IMR-90 (cell line): ENCODE results near the gene CLUH. TPM values are rescaled to one million over a fixed set of nuclear protein-coding genes. Genes with fewer than 3 reads are reported as not detected.

ENCODE experiments used
- ATAC-seq: fragments of 200-7000 bp; cut with Tn5 transposase; 2 replicates; pipeline ENCODE4 v1.9.1; 2020; ENCODE audit warnings: low read depth, mild to moderate bottlenecking, moderate library complexity
- BruUV-seq: library from RNA; stranded (reverse); fragments of 400-500 nt; replicated peaks from 2 replicates; lab custom pipeline; 2021; lab: Mats Ljungman, UMichigan
- CTCF ChIA-PET: fragments of 300-600 bp; formaldehyde crosslinking; extraction: SDS; loops from one replicate; lab custom pipeline; 2021; ENCODE audit warnings: antibody characterized with exemption; lab: Yijun Ruan, JAX
- POLR2A ChIA-PET: fragments of 300-600 bp; sonication (Branson Sonifier 250); formaldehyde crosslinking; loops from one replicate; lab custom pipeline; 2022; ENCODE audit warnings: antibody characterized with exemption; ENCODE audit not compliant: unreplicated experiment; lab: Charles Lee
- DNase-seq: peaks from one replicate; pipeline ENCODE4 v3.0.0; 2013
- H2AFZ ChIP-seq: replicated peaks from 2 replicates; pipeline ENCODE3; 2013; ENCODE audit warnings: low read length, mild to moderate bottlenecking; ENCODE audit not compliant: poor library complexity
- H2AK5ac ChIP-seq: 2 replicates; pipeline ENCODE4 v1.6.1; 2013; ENCODE audit warnings: low read depth, low read length, inconsistent platforms
- H2AK9ac ChIP-seq: replicated peaks from 2 replicates; pipeline ENCODE3; 2013; ENCODE audit warnings: mild to moderate bottlenecking, low read depth, low read length, moderate library complexity; ENCODE audit not compliant: poor library complexity
- H2BK120ac ChIP-seq: 2 replicates; pipeline ENCODE4 v1.6.1; 2013; ENCODE audit warnings: low read depth, low read length, inconsistent platforms
- H2BK15ac ChIP-seq: 3 replicates; pipeline ENCODE4 v1.6.1; 2013; ENCODE audit warnings: low read depth, low read length, inconsistent platforms
- H2BK20ac ChIP-seq: 2 replicates; pipeline ENCODE4 v1.6.1; 2013; ENCODE audit warnings: low read depth, mild to moderate bottlenecking, inconsistent platforms, low read length, moderate library complexity
- H2BK5ac ChIP-seq: 2 replicates; pipeline ENCODE4 v1.6.1; 2013; ENCODE audit warnings: mild to moderate bottlenecking, low read depth, low read length, inconsistent platforms; ENCODE audit not compliant: poor library complexity, severe bottlenecking
- H3K14ac ChIP-seq: replicated peaks from 2 replicates; pipeline ENCODE4 v1.6.1; 2013; ENCODE audit warnings: low read depth, low read length, inconsistent platforms
- H3K18ac ChIP-seq: 2 replicates; pipeline ENCODE4 v1.6.1; 2013; ENCODE audit warnings: low read depth, low read length, control low read depth
- H3K23ac ChIP-seq: 2 replicates; pipeline ENCODE4 v1.6.1; 2013; ENCODE audit warnings: low read depth, low read length, inconsistent platforms
- H3K27ac ChIP-seq: 2 replicates; pipeline ENCODE4 v1.5.1; 2013; ENCODE audit warnings: mild to moderate bottlenecking, control low read depth, low read length; ENCODE audit not compliant: insufficient read depth
- H3K27me3 ChIP-seq: 2 replicates; pipeline ENCODE4 v1.6.1; 2013; ENCODE audit warnings: low read length; ENCODE audit not compliant: control insufficient read depth, insufficient read depth
- H3K36me3 ChIP-seq: 2 replicates; pipeline ENCODE4 v1.6.1; 2013; ENCODE audit warnings: low read length, mixed read lengths; ENCODE audit not compliant: control insufficient read depth, insufficient read depth
- H3K4ac ChIP-seq: 2 replicates; pipeline ENCODE4 v1.6.1; 2013; ENCODE audit warnings: low read depth, low read length, inconsistent platforms
- H3K4me1 ChIP-seq: 2 replicates; pipeline ENCODE4 v1.6.1; 2013; ENCODE audit warnings: low read length, mixed read lengths; ENCODE audit not compliant: control insufficient read depth, insufficient read depth
- H3K4me2 ChIP-seq: 2 replicates; pipeline ENCODE4 v1.6.1; 2013; ENCODE audit warnings: low read depth, mild to moderate bottlenecking, control low read depth, low read length, moderate library complexity
- H3K4me3 ChIP-seq: 2 replicates; pipeline ENCODE4 v1.5.1; 2013; ENCODE audit warnings: low read depth, mild to moderate bottlenecking, control low read depth, low read length, moderate library complexity; ENCODE audit not compliant: insufficient read depth
- H3K56ac ChIP-seq: 2 replicates; pipeline ENCODE4 v1.6.1; 2013; ENCODE audit warnings: low read length, inconsistent platforms; ENCODE audit not compliant: insufficient read depth; ENCODE audit errors: extremely low read depth
- H3K79me1 ChIP-seq, 2 experiments: 2 replicates each; pipeline ENCODE4 v1.6.1; 2013; ENCODE audit warnings: low read length in 2 of 2, inconsistent platforms in 1 of 2, low read depth in 1 of 2
- H3K9ac ChIP-seq: 2 replicates; pipeline ENCODE4 v1.6.1; 2013; ENCODE audit warnings: low read depth, low read length, control low read depth
- H3K9me1 ChIP-seq: 2 replicates; pipeline ENCODE4 v1.6.1; 2013; ENCODE audit warnings: low read length, inconsistent platforms; ENCODE audit not compliant: insufficient read depth
- H3K9me3 ChIP-seq: 2 replicates; pipeline ENCODE4 v1.6.1; 2013; ENCODE audit warnings: low read length; ENCODE audit not compliant: control insufficient read depth, insufficient read depth
- H4K20me1 ChIP-seq: 2 replicates; pipeline ENCODE4 v1.6.1; 2013; ENCODE audit warnings: low read length, inconsistent platforms; ENCODE audit not compliant: insufficient read depth
- H4K5ac ChIP-seq: 2 replicates; pipeline ENCODE4 v1.6.1; 2013; ENCODE audit warnings: mild to moderate bottlenecking, low read depth, low read length, control low read depth
- H4K8ac ChIP-seq, 2 experiments: 2 replicates each; pipeline ENCODE4 v1.6.1; 2013; ENCODE audit warnings: low read depth in 2 of 2, low read length in 2 of 2, control low read depth in 1 of 2, inconsistent platforms in 1 of 2
- H4K91ac ChIP-seq: 2 replicates; pipeline ENCODE4 v1.6.1; 2013; ENCODE audit warnings: low read depth, low read length, inconsistent platforms; ENCODE audit not compliant: insufficient read depth
- FOS ChIP-seq: fragments of 150-350 bp; IDR thresholded peaks from 2 replicates; pipeline ENCODE4 v1.6.1; 2016; ENCODE audit warnings: low read depth, low read length
- MAZ ChIP-seq: IDR thresholded peaks from 2 replicates; pipeline ENCODE4 v1.6.1; 2012; ENCODE audit warnings: low read depth, mild to moderate bottlenecking, low read length, improper control_type of control experiment, moderate library complexity, borderline replicate concordance
- MXI1 ChIP-seq: IDR thresholded peaks from 2 replicates; pipeline ENCODE4 v1.6.1; 2012; ENCODE audit warnings: low read depth, mild to moderate bottlenecking, low read length, moderate library complexity, borderline replicate concordance
- NFE2L2 ChIP-seq: fragments of 150-350 bp; IDR thresholded peaks from 2 replicates; pipeline ENCODE4 v1.6.1; 2016; ENCODE audit warnings: low read depth, mild to moderate bottlenecking, low read length
- POLR2A ChIP-seq: IDR thresholded peaks from 2 replicates; pipeline ENCODE4 v1.6.1; 2012; ENCODE audit warnings: mild to moderate bottlenecking, low read depth, low read length
- WGBS, 2 experiments: methylation state at CpG; one replicate each; pipeline versions ENCODE4 v1.1.5 to v1.1.7; 2013; ENCODE audit warnings: missing lambda C conversion rate in 2 of 2; ENCODE audit not compliant: insufficient read length in 1 of 2; ENCODE audit errors: extremely low coverage in 2 of 2; 5-methylcytosine and 5-hydroxymethylcytosine counted together
- dilution Hi-C: fragments of 300-500 bp; cut with HindIII; formaldehyde crosslinking; loops from one replicate; pipeline ENCODE4 v1.14.3; 2018; ENCODE audit warnings: low sequenced_read_pairs; ENCODE audit not compliant: unreplicated experiment
- in situ Hi-C: fragments of 300-500 bp; cut with MboI; formaldehyde crosslinking; loops from 3 replicates; pipeline ENCODE4 v1.14.3; 2019; ENCODE audit warnings: low sequenced_read_pairs, inconsistent platforms, mixed read lengths
- intact Hi-C: fragments of 100-400 bp; cut with micrococcal nuclease; formaldehyde crosslinking; loops from 2 replicates; pipeline ENCODE4 v1.10.0; 2022
- polyA plus RNA-seq, 3 experiments: library from polyadenylated mRNA; depleted of rRNA; stranded (reverse); fragments of >200 nt; gene quantifications; 2 replicates each; pipeline ENCODE4 v1.2.3, GENCODE V29; 2012; ENCODE audit warnings: low replicate concordance in 1 of 3
- total RNA-seq: library from RNA; depleted of rRNA; stranded (reverse); fragments of >200 nt; gene quantifications from 2 replicates; pipeline ENCODE4 v1.2.3, GENCODE V29; 2012

CLUH gene
- total and polyA plus RNA-seq, 2 of the 4 experiments (the other 2 are of a cell fraction) = 12.9 to 42.0 TPM

DNA sequence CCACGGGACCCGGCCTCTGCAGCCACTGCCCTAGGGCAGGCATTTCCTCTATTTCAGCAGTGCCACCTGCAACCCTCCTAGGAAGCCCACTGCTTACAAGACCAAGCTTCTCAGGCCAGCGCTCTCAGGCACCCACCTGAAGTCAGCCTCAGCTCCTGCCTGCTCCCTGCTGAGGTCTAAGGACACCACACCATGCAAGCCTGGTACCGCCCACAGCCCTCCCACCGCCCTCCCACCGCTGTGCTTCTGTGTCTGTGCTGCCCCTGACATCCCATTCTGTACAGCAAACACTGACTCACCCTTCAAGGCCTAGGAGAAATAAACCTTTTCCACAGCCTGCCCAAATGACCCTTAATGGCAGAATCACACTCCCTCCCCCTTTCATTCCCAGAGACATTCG, 6.3 kb downstream of the CLUH start:
- intact Hi-C loops (no loop called here), in situ Hi-C loops (no loop called here), dilution Hi-C loops (no loop called here)
- Histone ChIP-seq H3K36me3 (peaks cover 31% of the 10 kb centered on the region), H3K14ac (no peak overlapping the region), H3K9me3 (no peaks in the 10 kb centered on the region), H2BK120ac (no peak overlapping the region), H3K4me1 (peaks cover 22% of the 10 kb centered on the region), H3K4me2 (no peak overlapping the region), H2BK5ac (no peak overlapping the region), H4K8ac (no peak overlapping the region), H2AK9ac (peak overlapping the region; percentile 10), H3K4me3 (no peak overlapping the region), H2BK15ac (no peak overlapping the region), H4K5ac (no peak overlapping the region), H2AK5ac (peak overlapping the region; percentile 29; the same call in 1 of the 2 replicates), H3K56ac (no peak overlapping the region), H3K27me3 (no peaks in the 10 kb centered on the region), H3K9ac (peak overlapping the region; percentile 44; the same call in 1 of the 2 replicates), H4K20me1 (peaks cover 72% of the 10 kb centered on the region), H3K9me1 (peaks cover 9% of the 10 kb centered on the region), H3K4ac (no peak overlapping the region), H3K79me1 (peaks cover 11 to 72% of the 10 kb centered on the region in 2 experiments), H2AFZ (peak overlapping the region; percentile 21), H2BK20ac (no peak overlapping the region), H3K23ac (no peak overlapping the region), H3K27ac (peak overlapping the region; percentile 19; the same call in 1 of the 2 replicates), H4K91ac (no peak overlapping the region), H3K18ac (no peak overlapping the region)
- TF ChIP-seq NFE2L2 = no peak
- TF ChIP-seq FOS = peak; percentile 46; the same call in 1 of the 2 replicates
- peak; percentile 58; the same call in 1 of the 2 replicates for TF ChIP-seq MAZ
- TF ChIP-seq MXI1 = no peak
- TF ChIP-seq POLR2A = no peak
- no TSS peak for BruUV-seq
- 76% methylated on average over 4 of the region's 7 CpGs; no CpG with 5 or more reads in 1 of the 2 experiments for WGBS, 2 experiments
- ChIA-PET POLR2A (no interaction called here), CTCF (interaction anchor here (0.6 kb wide), 1 partner anchor 121 kb away, joined by 3 read pairs; no protein-coding TSS in a partner anchor)
- ATAC-seq (peak; percentile 94), DNase-seq (peak; percentile 84)
